Right lobe of liver (tissue), 4 donors: Measurements from ENCODE around the gene GATM.

Experiments
- POLR2A ChIP-seq: fragments of 450-650 bp; IDR thresholded peaks from one replicate; pipeline ENCODE4 v1.6.1; 2017; ENCODE audit warnings: antibody characterized with exemption, mild to moderate bottlenecking
- TF ChIP-seq, protein P1 (sequence below), 4 donors: fragments of 200-600 bp in 3 of 4; fragments of 450-650 bp in 1 of 4; IDR thresholded peaks; one replicate each; pipeline versions ENCODE4 v1.5.1 to v1.8.0; 2016 to 2022; ENCODE audit warnings: antibody characterized with exemption in 4 of 4, mild to moderate bottlenecking in 2 of 4
- donor health status: DM: no; HTN: no; CAD: no.
- donor health status: DM: no; HTN: no; CAD: no.
- donor health status: DM: no; HTN: yes; CAD: no.

GRCh38 chr15:45333550-45333949 is 44.8 kb downstream of the GATM start:
- no peak for TF ChIP-seq POLR2A
- TF ChIP-seq, protein P1, sequence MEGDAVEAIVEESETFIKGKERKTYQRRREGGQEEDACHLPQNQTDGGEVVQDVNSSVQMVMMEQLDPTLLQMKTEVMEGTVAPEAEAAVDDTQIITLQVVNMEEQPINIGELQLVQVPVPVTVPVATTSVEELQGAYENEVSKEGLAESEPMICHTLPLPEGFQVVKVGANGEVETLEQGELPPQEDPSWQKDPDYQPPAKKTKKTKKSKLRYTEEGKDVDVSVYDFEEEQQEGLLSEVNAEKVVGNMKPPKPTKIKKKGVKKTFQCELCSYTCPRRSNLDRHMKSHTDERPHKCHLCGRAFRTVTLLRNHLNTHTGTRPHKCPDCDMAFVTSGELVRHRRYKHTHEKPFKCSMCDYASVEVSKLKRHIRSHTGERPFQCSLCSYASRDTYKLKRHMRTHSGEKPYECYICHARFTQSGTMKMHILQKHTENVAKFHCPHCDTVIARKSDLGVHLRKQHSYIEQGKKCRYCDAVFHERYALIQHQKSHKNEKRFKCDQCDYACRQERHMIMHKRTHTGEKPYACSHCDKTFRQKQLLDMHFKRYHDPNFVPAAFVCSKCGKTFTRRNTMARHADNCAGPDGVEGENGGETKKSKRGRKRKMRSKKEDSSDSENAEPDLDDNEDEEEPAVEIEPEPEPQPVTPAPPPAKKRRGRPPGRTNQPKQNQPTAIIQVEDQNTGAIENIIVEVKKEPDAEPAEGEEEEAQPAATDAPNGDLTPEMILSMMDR (IDR thresholded peaks at IDR 0.05), result no peak
